GM20000 (cell line): ENCODE results near the gene TP53I13.
A peak's percentile ranks its signal among the peaks of the same experiment; 100 is the strongest.

Source experiments
- DNase-seq: peaks from one replicate; pipeline ENCODE4 v3.0.0; 2012; ENCODE audit warnings: low spot score
- TF ChIP-seq, protein P1 (sequence below): IDR thresholded peaks from 2 replicates; pipeline ENCODE4 v1.5.1; 2012; ENCODE audit warnings: mild to moderate bottlenecking, control low read depth; ENCODE audit errors: extremely low read depth, missing control alignments

The TP53I13 gene

DNA sequence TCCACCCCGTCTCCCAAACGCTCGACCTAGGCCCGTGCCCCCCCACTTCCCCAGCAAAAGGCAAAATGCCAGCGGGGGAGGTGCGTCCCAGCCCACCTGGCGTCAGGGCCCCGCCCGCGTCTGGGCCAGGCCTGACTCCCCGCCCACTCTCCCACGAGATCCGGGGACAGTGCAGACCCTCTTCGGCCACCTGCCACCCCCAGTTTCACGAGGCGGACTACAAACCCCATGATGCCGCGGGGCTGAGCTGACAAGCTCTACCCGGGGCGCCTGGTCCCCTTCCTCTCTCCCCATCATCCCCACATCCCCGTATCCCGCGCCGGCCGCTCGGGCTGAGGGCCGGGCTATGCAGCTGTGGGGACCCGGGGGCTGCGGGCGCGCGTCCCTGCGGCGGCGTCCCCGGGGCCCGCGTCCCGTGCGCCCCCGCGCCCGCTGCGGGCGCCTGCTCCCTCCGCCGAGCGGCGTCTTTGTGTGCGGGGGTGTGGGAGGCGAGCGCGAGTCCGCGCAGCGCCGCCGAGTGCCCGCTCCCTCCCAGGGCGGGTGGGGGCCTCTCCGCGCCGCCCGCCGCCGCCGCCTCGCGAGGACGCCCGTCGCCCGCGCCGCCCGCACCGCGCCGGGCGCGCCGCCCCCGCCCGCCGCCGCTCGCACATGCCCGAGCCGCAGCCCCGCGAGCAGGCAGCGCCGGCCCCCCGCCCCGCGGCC lies 24.5 kb downstream of the TP53I13 start, which contains the start of gene ANKRD13B:
Gene ANKRD13B (plus strand): TSS at position 283 of the 702 bp plus-strand sequence. CDS start 490 bp downstream, outside the sequence.
- peak; percentile 77 for DNase-seq
- TF ChIP-seq, protein P1, sequence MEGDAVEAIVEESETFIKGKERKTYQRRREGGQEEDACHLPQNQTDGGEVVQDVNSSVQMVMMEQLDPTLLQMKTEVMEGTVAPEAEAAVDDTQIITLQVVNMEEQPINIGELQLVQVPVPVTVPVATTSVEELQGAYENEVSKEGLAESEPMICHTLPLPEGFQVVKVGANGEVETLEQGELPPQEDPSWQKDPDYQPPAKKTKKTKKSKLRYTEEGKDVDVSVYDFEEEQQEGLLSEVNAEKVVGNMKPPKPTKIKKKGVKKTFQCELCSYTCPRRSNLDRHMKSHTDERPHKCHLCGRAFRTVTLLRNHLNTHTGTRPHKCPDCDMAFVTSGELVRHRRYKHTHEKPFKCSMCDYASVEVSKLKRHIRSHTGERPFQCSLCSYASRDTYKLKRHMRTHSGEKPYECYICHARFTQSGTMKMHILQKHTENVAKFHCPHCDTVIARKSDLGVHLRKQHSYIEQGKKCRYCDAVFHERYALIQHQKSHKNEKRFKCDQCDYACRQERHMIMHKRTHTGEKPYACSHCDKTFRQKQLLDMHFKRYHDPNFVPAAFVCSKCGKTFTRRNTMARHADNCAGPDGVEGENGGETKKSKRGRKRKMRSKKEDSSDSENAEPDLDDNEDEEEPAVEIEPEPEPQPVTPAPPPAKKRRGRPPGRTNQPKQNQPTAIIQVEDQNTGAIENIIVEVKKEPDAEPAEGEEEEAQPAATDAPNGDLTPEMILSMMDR = no peak

DNA sequence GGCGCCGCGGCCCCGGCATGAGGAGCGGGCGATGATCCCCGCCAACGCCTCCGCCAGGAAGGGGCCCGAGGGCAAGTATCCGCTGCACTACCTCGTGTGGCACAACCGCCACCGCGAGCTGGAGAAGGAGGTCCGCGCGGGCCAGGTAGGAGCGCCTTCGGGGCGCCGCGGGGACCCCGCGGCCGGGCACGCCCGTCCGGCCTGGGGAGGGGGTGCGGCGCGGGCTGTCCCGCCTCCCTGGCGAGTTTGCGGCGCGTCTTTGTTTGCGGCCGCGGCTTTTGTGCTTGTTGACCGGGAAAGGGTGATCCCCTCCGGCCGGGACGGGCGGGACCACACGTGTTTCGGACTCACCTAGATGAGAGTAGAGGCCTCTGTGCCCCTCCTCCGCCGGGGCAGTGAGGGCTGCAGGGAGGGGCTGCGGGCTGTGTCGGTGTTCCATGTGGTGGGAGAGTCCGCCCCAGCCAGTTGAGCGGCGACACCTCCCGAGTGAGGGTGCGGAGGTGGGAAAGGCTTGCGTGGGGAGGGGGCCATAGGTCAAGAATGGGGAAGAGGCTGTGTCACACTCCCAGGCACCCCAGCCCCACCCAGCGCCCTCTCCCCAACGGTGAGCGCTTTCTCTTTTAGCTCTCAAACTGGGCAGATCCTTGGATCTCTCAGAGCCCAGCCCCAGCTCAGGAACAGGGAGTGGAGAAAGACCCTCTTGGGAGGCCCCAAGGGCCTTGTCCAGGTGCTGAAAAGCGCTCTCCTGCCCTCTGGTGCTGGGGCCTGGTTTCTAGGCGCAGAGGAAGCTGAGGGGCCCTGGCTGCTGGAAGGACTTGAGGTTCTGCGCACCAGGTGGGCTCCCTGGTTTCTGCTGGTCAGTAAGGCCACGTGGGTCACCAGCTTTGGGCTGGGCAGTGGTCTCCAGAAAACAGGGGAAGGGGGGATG lies 25.4 kb downstream of the TP53I13 start:
- TF ChIP-seq, protein P1 = peak; percentile 22
- DNase-seq = peak; percentile 46

DNA sequence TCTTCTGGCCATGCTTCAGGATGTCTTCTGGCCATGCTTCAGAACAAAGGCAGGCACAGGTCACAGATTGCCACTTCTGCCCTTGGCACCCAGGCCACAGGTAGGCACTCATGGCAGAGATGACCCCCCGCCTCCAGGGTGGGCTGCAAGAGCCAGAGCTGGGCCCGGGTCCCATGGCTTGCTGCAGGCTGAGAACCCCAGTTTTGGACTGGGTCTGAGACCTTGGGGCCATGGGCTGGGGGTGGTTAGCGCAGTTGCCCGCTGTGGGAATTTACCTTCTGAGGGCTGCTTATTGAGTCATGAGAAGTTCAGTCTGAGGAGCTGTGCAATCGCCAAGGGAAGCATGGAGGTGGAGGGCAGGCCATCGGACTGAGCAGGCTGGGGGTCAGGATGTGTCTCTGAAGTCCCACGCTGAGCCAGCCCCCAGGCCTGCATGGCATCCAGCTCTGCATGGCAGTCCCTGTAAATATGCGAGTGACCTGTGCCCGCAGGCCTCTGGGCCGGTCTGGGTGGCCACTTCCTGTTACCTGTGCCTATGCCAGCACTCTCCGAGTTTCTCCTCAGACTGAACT lies 26.1 kb downstream of the TP53I13 start:
- no peak for DNase-seq
- TF ChIP-seq, protein P1 = no peak

DNA sequence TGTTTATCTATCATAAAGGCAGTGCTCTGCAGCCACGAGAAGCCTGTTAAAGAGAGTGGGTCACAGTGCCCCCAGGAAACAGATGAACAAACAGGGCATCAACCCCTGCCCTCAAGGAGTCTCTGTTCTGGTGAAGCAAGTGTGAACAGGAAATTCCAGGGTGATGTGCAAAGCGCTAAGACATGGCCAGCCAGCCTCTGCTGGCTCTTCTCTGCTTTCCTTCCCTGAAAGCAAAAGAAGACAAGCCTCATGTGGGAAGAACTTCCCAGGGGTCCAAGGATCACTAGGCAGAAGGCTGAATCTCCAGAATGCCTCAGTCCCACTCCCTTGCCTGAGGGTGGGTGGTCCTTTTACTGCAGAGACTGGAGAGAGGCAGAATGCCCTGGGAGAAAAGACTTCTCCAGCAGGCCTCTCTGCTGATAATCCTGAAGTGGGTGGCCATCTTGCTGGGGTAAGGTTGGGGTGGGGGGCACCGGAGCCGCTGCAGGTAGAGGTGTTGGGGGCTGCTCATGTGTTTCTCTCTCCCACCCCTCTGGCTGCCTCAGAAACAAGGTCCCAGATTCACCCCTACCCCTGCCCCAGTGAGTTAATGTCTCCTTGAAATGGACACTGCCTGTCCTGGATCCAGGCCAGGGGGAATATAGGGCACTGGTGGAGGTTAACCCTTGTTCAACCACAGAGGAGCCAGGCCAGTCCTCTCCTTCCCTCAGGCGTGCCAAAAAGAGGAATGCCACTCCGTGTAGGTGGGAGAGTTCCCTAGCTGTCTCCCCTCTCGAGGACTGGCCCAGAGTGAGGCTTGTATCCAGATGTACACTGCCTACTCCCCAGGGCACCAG lies 26.8 kb downstream of the TP53I13 start:
- TF ChIP-seq, protein P1 = no peak
- no peak for DNase-seq

DNA sequence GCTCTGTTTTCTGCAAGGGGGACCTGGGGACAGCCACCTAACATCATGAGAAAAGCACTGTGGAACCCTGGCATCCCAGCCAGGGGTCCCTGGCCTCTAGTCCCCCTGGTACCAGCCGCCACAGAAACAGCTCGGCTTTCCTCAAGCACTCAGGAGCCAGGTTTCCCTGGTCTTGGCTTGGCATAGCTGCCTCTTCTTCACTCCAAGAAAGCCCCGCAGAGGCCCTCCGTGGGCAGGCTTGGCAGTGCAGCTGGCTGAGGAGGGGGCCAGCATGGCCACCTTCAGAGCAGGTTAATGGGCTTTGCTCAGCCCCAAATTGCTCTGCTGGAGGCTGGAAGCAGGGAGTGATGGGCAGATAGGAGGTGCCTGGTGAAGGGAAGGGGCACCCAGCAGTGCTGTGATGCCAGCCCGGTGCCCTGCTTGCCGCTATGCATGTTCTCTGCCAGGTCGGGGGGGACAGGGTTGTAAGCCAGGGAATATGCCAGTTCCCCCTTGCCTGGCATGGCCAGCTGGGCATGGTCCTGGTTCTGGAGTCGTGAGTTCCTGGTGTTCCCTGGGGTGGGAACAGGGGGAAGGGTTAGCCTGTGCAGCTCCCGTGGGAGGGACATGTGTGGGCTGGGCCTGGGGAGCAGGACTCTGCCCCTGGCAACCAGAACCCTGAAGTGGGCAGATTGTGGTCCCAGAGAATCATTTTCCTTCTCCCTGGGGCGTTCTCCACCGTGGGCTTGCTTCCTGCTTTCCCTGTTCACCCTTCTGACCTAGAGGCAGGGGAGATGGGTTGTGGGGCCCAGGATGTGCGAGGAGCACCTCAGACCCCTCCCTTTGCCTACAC lies 27.7 kb downstream of the TP53I13 start:
- no peak for DNase-seq
- TF ChIP-seq, protein P1 = no peak

DNA sequence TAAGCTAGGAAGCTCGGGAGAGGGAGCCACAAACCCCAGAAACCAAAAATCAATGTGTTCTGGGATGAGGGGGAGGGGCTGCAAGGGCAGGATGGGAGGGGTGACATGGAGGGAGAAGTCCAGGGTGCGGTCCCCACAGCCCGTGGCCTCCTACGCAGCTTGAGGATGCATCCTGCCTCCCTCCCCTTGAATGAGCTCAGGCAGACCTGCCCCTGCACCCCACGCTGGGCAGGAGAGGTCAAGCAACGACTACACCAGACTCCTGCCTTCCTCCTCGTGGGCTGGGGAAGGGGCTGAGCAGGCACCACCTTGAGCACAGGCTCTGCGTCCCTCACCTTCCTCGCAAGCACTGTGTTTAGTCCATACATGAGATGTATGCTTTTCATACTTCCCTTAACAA lies 28.3 kb downstream of the TP53I13 start:
- no peak for DNase-seq

More for the DNA sequence above, 28.3 kb downstream of the TP53I13 start:
- TF ChIP-seq, protein P1 = no peak
